GM19438 (cell line): ENCODE data around the gene PRDM15.

Source experiments
- ATAC-seq: cut with Tn5 transposase; IDR thresholded peaks from one replicate; pipeline ENCODE4 v1.9.1; 2021; ENCODE audit warnings: low read depth; ENCODE audit not compliant: unreplicated experiment

The PRDM15 gene

GRCh38 chr21:41879190-41879998, at the start of gene PRDM15:
Gene PRDM15, minus strand, starts transcription at chr21:41879344. Its CDS starts 18,981 bp downstream, at chr21:41860363.
- ATAC-seq, result no peak

GRCh38 chr21:41928621-41929220, 49.6 kb upstream of the PRDM15 start:
- no peak for ATAC-seq

- peak; percentile 51 for ATAC-seq
Measured at GRCh38 chr21:41927727-41928409, 48.7 kb upstream of the PRDM15 start.

- no peak for ATAC-seq
Measured at GRCh38 chr21:41926807-41927171, 47.6 kb upstream of the PRDM15 start.

GRCh38 chr21:41926117-41926806, 47.1 kb upstream of the PRDM15 start:
- peak; percentile 42 for ATAC-seq

- ATAC-seq, result no peak
Measured at GRCh38 chr21:41925767-41926116, 46.6 kb upstream of the PRDM15 start.

GRCh38 chr21:41924368-41924754, 45.2 kb upstream of the PRDM15 start:
- no peak for ATAC-seq

- no peak for ATAC-seq
Measured at GRCh38 chr21:41923631-41924367, 44.7 kb upstream of the PRDM15 start.

- ATAC-seq, result no peak
Measured at GRCh38 chr21:41923186-41923585, 44.0 kb upstream of the PRDM15 start.

GRCh38 chr21:41921021-41921420, 41.9 kb upstream of the PRDM15 start:
- ATAC-seq, result no peak

- ATAC-seq, result no peak
Measured at GRCh38 chr21:41920476-41920875, 41.3 kb upstream of the PRDM15 start.

GRCh38 chr21:41919666-41920398, 40.7 kb upstream of the PRDM15 start:
- ATAC-seq, result no peak

- no peak for ATAC-seq
Measured at GRCh38 chr21:41918561-41919358, 39.6 kb upstream of the PRDM15 start.

GRCh38 chr21:41917531-41917930, 38.4 kb upstream of the PRDM15 start:
- no peak for ATAC-seq

GRCh38 chr21:41916888-41917433, 37.8 kb upstream of the PRDM15 start:
- ATAC-seq, result no peak

- no peak for ATAC-seq
Measured at GRCh38 chr21:41914965-41915364, 35.8 kb upstream of the PRDM15 start.

- no peak for ATAC-seq
Measured at GRCh38 chr21:41914358-41914757, 35.2 kb upstream of the PRDM15 start.

GRCh38 chr21:41913230-41913629, 34.1 kb upstream of the PRDM15 start:
- ATAC-seq, result no peak

GRCh38 chr21:41908829-41909228, 29.7 kb upstream of the PRDM15 start:
- ATAC-seq, result no peak
